Activated CD4-positive, alpha-beta memory T cell treated with anti-CD3 and anti-CD28 coated beads, Interleukin-2, amount 10 ng/mL, durations not matched to agents 7 days and 5 days (primary cell): ENCODE results near the gene CDH23. TPM values are rescaled to one million over a fixed set of nuclear protein-coding genes. Genes with fewer than 3 reads are reported as not detected.

Experiments
- CTCF ChIA-PET: fragments of 350-600 bp; sonication (Branson Sonifier 250); formaldehyde crosslinking; loops from one replicate; lab custom pipeline; 2021; ENCODE audit warnings: antibody characterized with exemption, inconsistent platforms; lab: Charles Lee
- POLR2A ChIA-PET: fragments of 350-600 bp; sonication (Branson Sonifier 250); formaldehyde crosslinking; loops from one replicate; lab custom pipeline; 2021; ENCODE audit warnings: antibody characterized with exemption; lab: Charles Lee
- DNase-seq: peaks from one replicate; pipeline ENCODE4 v3.0.0-alpha.2; 2020
- H3K27ac Mint-ChIP-seq: one replicate; pipeline ENCODE4 v1.8.0; 2021; ENCODE audit warnings: mild to moderate bottlenecking, mixed read lengths
- H3K27me3 Mint-ChIP-seq: one replicate; pipeline ENCODE4 v1.8.0; 2021; ENCODE audit warnings: mixed read lengths
- H3K36me3 Mint-ChIP-seq: one replicate; pipeline ENCODE4 v1.8.0; 2021; ENCODE audit warnings: low read depth, mixed read lengths
- H3K4me1 Mint-ChIP-seq: one replicate; pipeline ENCODE4 v1.8.0; 2021; ENCODE audit warnings: mixed read lengths
- H3K4me3 Mint-ChIP-seq: one replicate; pipeline ENCODE4 v1.8.0; 2021; ENCODE audit warnings: mild to moderate bottlenecking, mixed read lengths
- H3K9me3 Mint-ChIP-seq: one replicate; pipeline ENCODE4 v1.8.0; 2021; ENCODE audit warnings: mixed read lengths
- total RNA-seq, 2 experiments: library from RNA; stranded (reverse); gene quantifications; one replicate each; pipeline ENCODE4 v1.2.3, GENCODE V29; 2021

CDH23 gene
- total RNA-seq, 2 experiments from 2014 or later = 1.3 TPM

DNA sequence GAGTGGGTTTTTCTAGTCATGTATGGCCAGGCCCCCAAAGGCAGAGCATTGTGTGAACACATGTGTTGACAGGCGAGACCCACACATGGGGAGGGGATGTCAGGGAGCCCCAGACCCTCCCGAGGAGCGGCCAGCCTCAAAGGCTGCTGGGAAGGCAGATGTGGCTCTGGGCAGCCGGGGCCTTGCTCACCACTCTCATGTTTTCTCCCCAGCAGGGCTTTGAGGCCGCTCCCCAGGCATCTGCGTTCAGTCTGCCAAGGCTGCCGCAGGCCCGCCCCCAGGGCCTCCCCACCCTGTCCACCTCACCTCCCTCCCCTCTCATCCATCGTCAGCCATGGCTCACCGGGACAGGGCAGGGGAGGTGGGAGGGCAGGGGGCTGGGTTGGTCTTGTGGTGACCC lies 393.2 kb downstream of the CDH23 start:
- ChIA-PET POLR2A (no interaction called here), CTCF (no interaction called here)
- H3K36me3 Mint-ChIP-seq = no peaks in the 10 kb centered on the region
- H3K4me1 Mint-ChIP-seq = peaks cover 6% of the 10 kb centered on the region
- H3K4me3 Mint-ChIP-seq = no peak overlapping the region
- no peak for DNase-seq
- H3K27ac Mint-ChIP-seq = no peak overlapping the region
- H3K9me3 Mint-ChIP-seq = no peaks in the 10 kb centered on the region
- H3K27me3 Mint-ChIP-seq = peaks cover 3% of the 10 kb centered on the region

DNA sequence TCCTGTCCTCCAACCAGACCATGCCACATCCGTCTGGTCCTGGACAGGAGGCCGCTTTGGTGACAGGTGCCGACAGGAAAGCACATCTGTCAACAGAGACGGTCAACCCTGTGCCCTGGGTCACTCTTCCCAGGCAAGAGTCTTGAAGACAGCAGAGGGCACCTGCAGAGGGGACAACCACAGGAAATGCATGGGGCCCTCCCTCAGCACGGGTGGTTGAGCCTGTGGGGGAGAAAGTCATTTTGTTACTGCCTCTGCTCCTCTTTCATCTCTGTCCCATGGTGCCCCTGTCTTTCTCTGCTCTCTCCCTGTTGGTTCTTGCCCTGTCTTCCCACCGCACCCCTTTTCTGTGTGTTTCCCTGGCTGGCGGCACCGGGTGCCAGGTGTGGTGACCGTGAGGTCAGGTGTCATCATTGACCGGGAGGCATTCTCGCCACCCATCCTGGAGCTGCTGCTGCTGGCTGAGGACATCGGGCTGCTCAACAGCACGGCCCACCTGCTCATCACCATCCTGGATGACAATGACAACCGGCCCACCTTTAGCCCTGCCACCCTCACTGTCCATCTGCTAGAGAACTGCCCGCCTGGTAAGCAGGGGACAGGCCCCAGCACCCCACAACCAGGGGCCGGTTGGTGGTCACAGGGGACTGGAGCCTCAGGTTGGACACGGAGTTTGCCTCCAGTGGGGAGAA lies 394.2 kb downstream of the CDH23 start:
- Mint-ChIP-seq H3K4me1 (peaks cover 6% of the 10 kb centered on the region), H3K9me3 (no peaks in the 10 kb centered on the region), H3K36me3 (no peaks in the 10 kb centered on the region), H3K27me3 (peaks cover 3% of the 10 kb centered on the region), H3K4me3 (no peak overlapping the region), H3K27ac (no peak overlapping the region)
- CTCF ChIA-PET = no interaction called here
- POLR2A ChIA-PET = no interaction called here
- DNase-seq = no peak

DNA sequence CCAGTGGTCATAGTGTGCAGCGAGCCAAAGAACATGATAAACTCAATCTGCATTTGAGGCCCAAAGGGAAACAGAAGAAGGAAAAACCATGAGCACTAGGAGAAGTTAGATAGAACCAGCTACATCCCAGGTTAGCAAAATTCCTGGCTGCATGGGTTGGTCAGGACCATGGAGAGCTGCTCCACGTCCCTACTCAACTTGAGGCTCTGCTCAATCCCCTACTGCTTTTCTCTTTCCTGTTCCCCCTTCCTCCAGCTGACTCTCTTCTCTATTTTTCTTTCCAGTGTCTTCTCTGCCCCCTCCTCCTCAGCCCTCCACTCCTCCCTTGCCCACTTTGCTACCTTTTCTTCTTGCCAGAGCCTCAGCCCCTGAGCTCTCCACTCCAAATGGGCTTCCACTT lies 398.5 kb downstream of the CDH23 start:
- POLR2A ChIA-PET = no interaction called here

DNA sequence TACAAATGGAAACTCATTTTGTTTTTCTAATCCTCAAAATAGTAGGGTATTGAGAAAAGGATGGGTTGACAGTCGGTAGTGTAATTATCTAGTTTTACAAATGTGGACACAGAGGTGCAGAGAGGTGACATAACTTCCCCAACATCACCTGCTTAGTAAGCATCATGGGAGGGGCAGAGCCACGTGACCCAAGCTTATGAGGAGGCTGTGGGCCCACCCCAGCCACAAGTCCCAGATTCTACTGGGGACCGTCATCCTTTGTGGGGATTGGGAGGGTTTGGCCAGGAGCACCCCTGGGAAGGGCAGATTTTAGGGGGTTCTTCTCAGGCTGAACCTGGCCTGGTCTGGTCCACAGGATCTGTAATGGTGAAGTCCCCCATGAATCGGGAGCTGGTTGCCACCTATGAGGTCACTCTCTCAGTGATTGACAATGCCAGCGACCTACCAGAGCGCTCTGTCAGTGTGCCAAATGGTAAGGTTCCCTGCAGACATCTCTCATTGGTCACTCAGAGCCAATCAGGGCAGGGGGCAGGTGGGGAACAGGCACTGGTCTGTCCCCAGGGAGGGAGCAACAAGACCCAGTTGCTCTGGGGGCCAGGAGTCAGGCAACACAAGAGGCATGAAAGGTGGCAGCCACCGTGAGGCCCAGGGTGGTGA lies 400.2 kb downstream of the CDH23 start:
- Mint-ChIP-seq H3K4me1 (peaks cover 7% of the 10 kb centered on the region), H3K9me3 (no peaks in the 10 kb centered on the region), H3K4me3 (no peak overlapping the region), H3K27ac (no peak overlapping the region), H3K27me3 (no peaks in the 10 kb centered on the region), H3K36me3 (no peaks in the 10 kb centered on the region)
- DNase-seq = no peak
- ChIA-PET POLR2A (no interaction called here), CTCF (interaction anchor here (1.2 kb wide), 1 partner anchor 16 kb away, joined by 3 read pairs; no protein-coding TSS in a partner anchor)

More for the DNA sequence above, 398.5 kb downstream of the CDH23 start:
- H3K27me3 Mint-ChIP-seq = no peaks in the 10 kb centered on the region
- H3K4me3 Mint-ChIP-seq = no peak overlapping the region
- no peaks in the 10 kb centered on the region for H3K36me3 Mint-ChIP-seq
- peaks cover 12% of the 10 kb centered on the region for H3K4me1 Mint-ChIP-seq
- CTCF ChIA-PET = no interaction called here
- no peak for DNase-seq
- H3K27ac Mint-ChIP-seq = no peak overlapping the region
- no peaks in the 10 kb centered on the region for H3K9me3 Mint-ChIP-seq

DNA sequence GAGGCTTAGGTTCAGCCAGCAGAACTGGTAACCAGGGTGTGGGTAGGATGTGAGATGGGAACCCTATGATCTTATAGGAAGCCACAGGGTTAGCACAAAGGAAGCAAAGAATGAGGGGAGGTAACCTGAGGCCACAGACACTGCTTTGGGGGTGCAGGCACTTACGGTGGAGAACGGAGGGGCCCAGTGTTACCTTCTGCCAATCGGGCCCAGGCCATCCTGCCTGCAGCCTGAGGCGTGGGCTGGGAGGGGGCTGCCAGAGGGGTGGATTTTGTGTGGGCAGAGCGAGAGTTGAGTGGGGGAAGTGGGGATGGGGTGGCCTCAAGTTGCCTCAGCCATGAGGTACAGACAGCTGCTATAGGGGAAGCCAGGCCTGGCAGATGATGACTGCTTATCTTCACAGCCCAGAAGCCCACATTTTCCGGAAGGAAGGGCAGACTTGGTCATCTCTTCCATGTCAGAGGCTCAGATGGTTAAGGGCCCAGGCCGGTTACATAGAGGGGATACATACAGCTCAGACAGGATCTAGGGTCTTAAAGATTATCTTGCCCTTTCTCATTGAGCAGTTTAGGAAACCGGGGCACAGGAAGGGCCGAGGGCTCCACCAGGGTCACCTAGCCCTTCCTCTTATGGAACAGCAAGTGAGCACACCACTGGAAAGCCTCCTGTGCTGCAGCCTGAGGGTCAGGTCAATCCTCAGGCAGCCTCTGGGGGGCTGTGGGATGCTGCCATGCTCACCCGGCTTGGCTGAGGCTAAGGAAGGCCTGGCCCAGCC lies 401.0 kb downstream of the CDH23 start:
- Mint-ChIP-seq H3K36me3 (no peaks in the 10 kb centered on the region), H3K27ac (no peak overlapping the region), H3K4me3 (no peak overlapping the region), H3K4me1 (peaks cover 7% of the 10 kb centered on the region), H3K27me3 (no peaks in the 10 kb centered on the region), H3K9me3 (no peaks in the 10 kb centered on the region)
- ChIA-PET CTCF (interaction anchor here (1.2 kb wide), 1 partner anchor 15 kb away, joined by 3 read pairs; no protein-coding TSS in a partner anchor), POLR2A (no interaction called here)
- DNase-seq = no peak

DNA sequence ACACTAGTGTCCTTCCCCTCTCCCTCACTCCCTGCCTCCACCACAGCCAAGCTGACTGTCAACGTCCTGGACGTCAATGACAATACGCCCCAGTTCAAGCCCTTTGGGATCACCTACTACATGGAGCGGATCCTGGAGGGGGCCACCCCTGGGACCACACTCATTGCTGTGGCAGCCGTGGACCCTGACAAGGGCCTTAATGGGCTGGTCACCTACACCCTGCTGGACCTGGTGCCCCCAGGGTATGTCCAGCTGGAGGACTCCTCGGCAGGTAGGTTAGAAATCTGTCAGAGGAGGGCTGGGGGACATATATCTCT lies 401.5 kb downstream of the CDH23 start:
- H3K4me3 Mint-ChIP-seq = no peak overlapping the region
- no peaks in the 10 kb centered on the region for H3K36me3 Mint-ChIP-seq
- no peak overlapping the region for H3K27ac Mint-ChIP-seq
- no peak for DNase-seq
- ChIA-PET POLR2A (no interaction called here), CTCF (no interaction called here)
- H3K9me3 Mint-ChIP-seq = no peaks in the 10 kb centered on the region
- H3K27me3 Mint-ChIP-seq = no peaks in the 10 kb centered on the region
- peaks cover 7% of the 10 kb centered on the region for H3K4me1 Mint-ChIP-seq

DNA sequence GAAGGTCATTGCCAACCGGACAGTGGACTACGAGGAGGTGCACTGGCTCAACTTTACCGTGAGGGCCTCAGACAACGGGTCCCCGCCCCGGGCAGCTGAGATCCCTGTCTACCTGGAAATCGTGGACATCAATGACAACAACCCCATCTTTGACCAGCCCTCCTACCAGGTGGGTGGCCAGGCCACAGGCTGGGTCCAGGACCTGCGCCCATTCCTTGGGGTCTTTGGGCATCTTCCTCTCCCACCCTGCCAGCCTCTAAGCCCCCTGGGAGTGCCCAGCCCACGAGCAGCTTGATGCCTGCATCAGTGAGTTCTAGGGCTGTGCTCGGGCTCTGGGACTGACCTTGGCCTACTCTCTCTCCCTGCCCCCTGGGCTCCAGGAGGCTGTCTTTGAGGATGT lies 402.4 kb downstream of the CDH23 start:
- POLR2A ChIA-PET = no interaction called here
- DNase-seq = no peak
- H3K4me3 Mint-ChIP-seq = no peak overlapping the region
- peaks cover 7% of the 10 kb centered on the region for H3K4me1 Mint-ChIP-seq
- H3K9me3 Mint-ChIP-seq = no peaks in the 10 kb centered on the region
- H3K36me3 Mint-ChIP-seq = no peaks in the 10 kb centered on the region
- H3K27me3 Mint-ChIP-seq = no peaks in the 10 kb centered on the region
- no peak overlapping the region for H3K27ac Mint-ChIP-seq
- CTCF ChIA-PET = no interaction called here

DNA sequence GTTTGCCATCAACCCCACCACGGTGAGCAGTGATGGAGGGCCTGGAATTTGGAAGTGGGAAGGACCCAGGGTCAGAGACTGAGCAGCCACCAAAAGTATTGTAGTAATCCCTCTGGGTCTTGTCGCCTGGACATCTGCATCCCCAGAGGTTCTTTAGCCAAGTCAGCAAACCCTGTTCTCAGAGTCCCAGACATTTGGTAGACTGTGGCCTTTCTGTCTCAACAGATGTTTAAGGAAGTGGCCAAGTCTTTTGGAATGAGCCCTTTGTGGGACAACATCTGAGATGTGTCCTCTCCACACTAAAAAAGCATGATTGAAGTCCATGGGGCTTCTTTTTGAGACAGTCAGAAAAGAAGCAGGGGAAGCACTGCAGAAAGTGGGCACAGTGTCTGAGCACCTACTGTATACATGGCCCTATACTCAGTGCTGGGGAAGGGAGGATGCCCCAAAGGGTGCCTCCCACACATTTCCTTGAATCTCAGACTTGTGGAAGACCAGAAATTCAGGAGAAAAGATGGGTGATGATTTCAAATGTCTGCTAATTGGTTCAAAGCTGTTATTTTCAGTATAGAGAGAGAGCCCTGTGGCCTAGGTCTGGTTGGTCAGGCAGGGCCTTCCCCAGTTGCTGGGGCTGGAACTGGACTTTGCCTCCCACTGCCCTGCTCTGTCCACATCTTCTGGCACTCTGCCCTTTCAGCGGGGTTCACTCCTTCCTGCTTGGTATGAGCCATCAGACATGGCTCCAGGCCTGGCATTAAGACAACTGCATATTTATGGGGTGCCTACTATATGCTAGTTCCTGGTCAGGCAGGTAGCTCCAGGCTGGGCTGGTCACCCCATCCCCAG lies 403.1 kb downstream of the CDH23 start:
- no peaks in the 10 kb centered on the region for H3K36me3 Mint-ChIP-seq
- no peaks in the 10 kb centered on the region for H3K27me3 Mint-ChIP-seq
- POLR2A ChIA-PET = no interaction called here
- H3K4me3 Mint-ChIP-seq = no peak overlapping the region
- H3K4me1 Mint-ChIP-seq = peaks cover 7% of the 10 kb centered on the region
- DNase-seq = no peak
- no peaks in the 10 kb centered on the region for H3K9me3 Mint-ChIP-seq
- H3K27ac Mint-ChIP-seq = no peak overlapping the region
- CTCF ChIA-PET = no interaction called here

DNA sequence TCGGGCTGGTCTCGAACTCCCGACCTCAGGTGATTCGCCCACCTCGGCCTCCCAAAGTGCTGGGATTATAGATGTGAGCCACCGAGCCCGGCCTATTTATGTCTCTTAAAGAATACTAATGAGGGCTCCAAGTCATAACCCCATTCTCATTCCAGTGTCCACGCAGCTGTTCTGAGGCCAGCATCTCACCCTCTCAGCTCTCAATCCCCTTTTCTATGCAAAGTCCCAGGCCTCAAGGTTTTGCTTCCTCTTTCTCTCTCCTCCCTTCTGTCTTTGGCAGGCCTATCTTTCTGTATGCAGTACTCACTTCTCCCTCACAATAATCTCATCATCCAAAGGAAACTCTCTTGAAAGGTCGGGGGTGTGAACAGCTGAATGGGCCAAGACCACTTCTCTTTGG lies 404.6 kb downstream of the CDH23 start:
- no peak overlapping the region for H3K27ac Mint-ChIP-seq
- H3K36me3 Mint-ChIP-seq = no peaks in the 10 kb centered on the region
- H3K4me3 Mint-ChIP-seq = no peak overlapping the region
- H3K27me3 Mint-ChIP-seq = no peaks in the 10 kb centered on the region
- ChIA-PET POLR2A (no interaction called here), CTCF (no interaction called here)
- no peak for DNase-seq
- H3K4me1 Mint-ChIP-seq = peaks cover 7% of the 10 kb centered on the region
- no peaks in the 10 kb centered on the region for H3K9me3 Mint-ChIP-seq

DNA sequence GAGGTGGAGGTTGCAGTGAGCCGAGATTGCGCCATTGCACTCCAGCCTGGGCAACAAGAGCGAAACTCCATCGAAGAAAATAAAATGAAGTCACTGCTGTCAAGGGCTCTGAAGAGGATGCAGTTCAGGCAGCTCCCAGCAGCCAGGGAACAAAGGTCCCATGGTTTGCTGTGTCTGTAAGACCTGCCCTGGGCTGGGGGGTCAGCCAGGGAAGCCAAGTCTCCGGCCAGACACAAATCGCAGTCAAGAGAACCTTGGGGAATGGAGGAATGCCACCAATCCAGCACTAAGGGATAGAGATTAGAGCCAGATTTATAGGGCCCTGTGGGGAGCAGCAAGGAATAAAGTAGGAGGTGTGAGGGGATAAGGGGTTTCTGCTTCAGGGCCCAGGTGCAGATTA lies 405.5 kb downstream of the CDH23 start:
- no peaks in the 10 kb centered on the region for H3K27me3 Mint-ChIP-seq
- no peak overlapping the region for H3K27ac Mint-ChIP-seq
- no peaks in the 10 kb centered on the region for H3K36me3 Mint-ChIP-seq
- no peaks in the 10 kb centered on the region for H3K9me3 Mint-ChIP-seq
- ChIA-PET CTCF (no interaction called here), POLR2A (no interaction called here)
- DNase-seq = no peak
- peaks cover 4% of the 10 kb centered on the region for H3K4me1 Mint-ChIP-seq
- H3K4me3 Mint-ChIP-seq = no peak overlapping the region

DNA sequence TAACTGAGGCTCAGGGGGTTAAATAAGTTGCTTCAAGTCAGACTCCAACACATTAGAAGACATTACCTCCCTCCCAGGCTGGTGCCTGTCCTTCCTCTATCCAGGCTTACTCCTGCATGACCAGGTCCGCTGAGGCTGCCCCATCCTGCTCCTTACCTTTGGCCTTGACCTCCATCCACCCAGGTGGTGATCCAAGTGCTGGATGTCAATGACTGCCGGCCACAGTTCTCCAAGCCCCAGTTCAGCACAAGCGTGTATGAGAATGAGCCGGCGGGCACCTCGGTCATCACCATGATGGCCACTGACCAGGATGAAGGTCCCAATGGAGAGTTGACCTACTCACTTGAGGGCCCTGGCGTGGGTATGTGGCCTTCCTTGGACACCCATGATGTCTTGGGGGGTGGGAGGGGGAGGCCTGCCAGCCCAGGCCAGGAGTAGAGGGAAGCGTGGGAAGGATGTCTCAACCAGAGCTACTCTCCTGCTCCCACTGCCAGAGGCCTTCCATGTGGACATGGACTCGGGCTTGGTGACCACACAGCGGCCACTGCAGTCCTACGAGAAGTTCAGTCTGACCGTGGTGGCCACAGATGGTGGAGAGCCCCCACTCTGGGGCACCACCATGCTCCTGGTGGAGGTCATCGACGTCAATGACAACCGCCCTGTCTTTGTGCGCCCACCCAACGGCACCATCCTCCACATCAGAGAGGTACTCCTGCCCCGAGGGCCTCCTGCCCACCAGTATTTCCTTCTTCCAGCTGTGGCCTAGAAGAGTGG lies 406.2 kb downstream of the CDH23 start:
- Mint-ChIP-seq H3K4me1 (no peaks in the 10 kb centered on the region), H3K27ac (no peak overlapping the region), H3K27me3 (no peaks in the 10 kb centered on the region), H3K36me3 (no peaks in the 10 kb centered on the region), H3K4me3 (no peak overlapping the region), H3K9me3 (no peaks in the 10 kb centered on the region)
- POLR2A ChIA-PET = no interaction called here
- DNase-seq = no peak
- CTCF ChIA-PET = interaction anchor here (0.7 kb wide), 1 partner anchor 91 kb away, joined by 4 read pairs; no protein-coding TSS in a partner anchor

DNA sequence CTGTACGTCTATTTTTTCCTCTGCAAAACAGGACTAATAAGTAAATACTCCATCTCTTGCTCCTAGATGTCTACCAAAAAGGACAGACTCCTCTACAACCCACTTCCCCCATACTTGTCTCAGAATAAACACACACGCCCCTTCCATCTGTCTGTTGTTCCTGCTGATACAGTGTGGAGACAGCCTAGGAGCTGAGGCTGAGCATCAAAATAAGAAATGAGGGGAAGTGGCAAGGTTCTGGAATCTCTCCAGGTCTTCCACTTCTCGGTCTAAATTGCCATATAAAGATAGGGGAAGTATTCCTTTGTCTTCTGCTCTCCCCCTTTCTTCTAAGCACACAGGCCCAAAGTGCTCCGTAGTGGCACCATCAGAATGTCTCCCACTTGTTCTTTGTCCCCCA lies 407.4 kb downstream of the CDH23 start:
- Mint-ChIP-seq H3K4me1 (no peaks in the 10 kb centered on the region), H3K36me3 (no peaks in the 10 kb centered on the region), H3K9me3 (no peaks in the 10 kb centered on the region), H3K4me3 (no peak overlapping the region), H3K27ac (no peak overlapping the region), H3K27me3 (peaks cover 1% of the 10 kb centered on the region)
- DNase-seq = no peak
- ChIA-PET CTCF (interaction anchor here (0.7 kb wide), 1 partner anchor 93 kb away, joined by 4 read pairs; no protein-coding TSS in a partner anchor), POLR2A (no interaction called here)
